ENCODE data around the gene SEC62.

SEC62 gene

DNA sequence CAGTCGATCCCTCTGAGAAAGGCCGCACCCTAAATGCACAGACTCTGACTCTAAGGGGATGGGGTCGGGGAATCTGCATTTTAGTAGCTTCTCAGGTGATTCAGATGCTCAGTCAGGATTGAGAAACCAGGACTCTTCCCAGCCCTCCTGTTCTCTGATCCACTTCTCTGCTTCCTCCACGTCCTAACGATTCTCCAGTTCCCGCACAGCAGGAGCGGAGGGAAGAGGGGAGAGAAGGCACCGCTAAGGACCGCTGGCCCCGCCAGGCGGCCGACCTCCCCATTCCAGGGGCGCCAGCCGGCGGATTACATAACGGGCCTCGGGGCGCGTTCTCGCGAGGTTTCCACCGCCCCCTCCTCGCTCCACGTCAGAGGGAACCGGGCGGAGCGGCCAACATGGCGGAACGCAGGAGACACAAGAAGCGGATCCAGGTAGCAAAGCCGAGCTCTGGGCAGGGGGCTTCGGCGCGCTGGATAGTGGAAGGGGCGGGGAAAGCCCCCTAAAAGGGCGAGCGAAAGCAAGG is at the start of gene SEC62:
Gene SEC62 (plus strand): TSS at position 380 of the 523 bp plus-strand sequence. CDS start 16 bp downstream, at position 396.
- DNase-seq (ENCODE audit: low read depth in 1 of 2, low spot score in 1 of 2), result peak; percentile 90 to 97

- DNase-seq (ENCODE audit: low read depth in 1 of 2, low spot score in 1 of 2), result no peak
Measured at GRCh38 chr3:169923189-169923588, 43.4 kb upstream of the SEC62 start.

DNA sequence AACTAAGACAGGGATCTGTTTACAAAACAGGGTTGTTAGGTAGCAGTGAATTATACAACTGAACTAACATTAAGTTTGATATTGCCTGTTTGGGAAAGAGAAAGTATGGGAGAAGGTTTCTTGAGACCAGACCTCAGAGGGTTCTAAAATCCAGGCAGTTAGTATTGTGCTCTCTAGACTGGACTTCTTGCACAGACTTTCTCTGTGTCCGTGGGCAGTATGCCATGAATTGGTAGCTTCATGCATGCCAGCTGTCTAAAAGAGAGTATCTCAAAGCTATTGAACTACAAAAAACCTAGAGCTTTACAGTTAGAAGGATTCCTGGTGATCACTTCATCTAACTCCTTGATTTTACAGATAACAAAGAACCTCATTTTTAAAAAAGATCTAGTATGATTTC is 42.8 kb upstream of the SEC62 start:
- DNase-seq (ENCODE audit: low read depth in 1 of 2, low spot score in 1 of 2), result no peak

DNA sequence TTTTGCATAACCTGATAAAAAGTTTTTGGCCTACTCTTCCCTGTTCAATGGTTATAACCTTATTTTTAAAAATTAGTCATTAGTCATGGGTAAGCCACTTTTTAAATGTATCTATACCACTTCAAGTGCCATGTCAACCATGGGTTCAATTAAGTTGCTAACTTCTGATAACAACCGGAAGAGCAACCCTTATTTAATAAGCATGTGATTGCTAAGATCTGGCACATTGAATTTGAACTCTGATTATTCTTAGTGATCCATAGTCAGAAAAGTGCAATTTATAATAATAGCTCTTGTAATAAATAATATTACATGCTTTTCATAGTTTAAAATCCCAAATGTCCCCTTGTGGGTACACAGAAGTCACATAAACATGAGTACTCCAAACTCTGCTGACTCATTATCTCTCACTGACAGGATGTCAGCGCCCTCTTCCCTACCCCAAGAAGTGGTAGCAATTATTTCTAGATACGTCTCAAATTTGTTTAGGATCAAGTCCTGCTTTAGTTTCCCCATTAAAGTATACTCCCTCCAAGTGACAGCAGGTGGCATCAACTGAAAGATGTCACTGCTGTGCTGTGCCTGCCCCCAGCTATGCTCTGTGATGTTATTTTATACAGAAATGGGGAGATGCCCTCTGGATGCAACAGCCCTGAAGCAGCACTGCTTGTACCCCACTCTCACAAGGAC is 36.6 kb upstream of the SEC62 start:
- DNase-seq (ENCODE audit: low read depth in 1 of 2, low spot score in 1 of 2), result no peak

DNA sequence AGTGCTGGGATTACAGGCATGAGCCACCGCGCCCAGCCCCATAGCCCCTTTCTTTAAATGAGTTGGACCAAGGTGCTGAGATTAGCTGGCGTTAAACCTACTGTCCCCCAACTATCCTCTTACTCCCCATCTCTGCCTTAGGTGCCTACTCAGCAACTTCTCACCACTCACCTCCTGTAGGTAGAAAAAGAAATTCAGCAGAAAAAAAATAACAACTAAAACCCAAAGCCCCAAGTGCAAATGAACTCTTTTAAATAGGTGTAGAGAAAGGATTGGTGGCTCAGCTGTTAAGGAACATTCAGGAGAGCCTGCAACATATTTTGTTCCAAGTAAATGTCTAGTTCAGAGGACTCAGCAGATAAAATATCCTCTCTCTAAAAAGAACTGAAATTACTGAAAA is 35.8 kb upstream of the SEC62 start:
- DNase-seq (ENCODE audit: low read depth in 1 of 2, low spot score in 1 of 2), result no peak

DNA sequence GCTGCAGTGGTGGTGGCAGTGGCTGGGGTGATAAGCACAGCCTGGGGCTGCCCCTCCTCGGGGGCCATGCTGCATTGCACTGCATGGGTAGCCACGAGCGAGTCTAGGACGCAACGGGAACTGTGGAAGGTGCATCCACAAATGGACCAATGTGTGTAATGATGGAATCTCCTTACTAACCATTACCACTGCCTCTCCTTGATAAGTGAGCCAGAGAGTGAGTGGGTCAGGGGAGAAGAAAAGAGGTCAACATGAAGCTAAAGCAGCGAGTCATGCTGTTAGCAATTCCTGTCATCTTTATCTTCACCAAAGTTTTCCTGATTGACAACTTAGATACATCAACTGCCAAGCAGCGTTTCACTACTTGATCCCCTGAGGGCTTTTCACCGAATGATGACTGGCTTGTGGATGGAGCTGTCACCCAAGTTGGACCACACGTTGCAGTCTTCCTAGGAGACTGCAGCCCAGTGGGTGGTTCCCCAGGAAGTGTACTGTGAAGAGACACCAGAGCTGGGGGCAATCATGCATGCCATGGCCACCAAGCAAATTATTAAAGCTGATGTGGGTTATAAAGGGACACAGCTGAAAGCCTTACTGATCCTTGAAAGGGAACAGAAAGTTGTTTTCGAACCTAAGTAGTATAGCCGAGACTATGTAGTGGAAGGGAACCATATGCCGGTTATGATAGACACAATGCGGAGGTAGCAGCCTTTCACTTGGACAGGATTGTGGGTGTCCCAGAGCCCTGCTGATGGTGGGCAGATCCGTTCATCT is 34.7 kb upstream of the SEC62 start:
- DNase-seq (ENCODE audit: low read depth in 1 of 2, low spot score in 1 of 2), result no peak

GRCh38 chr3:169939320-169939719 is 27.3 kb upstream of the SEC62 start:
- DNase-seq (ENCODE audit: low read depth in 1 of 2, low spot score in 1 of 2), result no peak

DNA sequence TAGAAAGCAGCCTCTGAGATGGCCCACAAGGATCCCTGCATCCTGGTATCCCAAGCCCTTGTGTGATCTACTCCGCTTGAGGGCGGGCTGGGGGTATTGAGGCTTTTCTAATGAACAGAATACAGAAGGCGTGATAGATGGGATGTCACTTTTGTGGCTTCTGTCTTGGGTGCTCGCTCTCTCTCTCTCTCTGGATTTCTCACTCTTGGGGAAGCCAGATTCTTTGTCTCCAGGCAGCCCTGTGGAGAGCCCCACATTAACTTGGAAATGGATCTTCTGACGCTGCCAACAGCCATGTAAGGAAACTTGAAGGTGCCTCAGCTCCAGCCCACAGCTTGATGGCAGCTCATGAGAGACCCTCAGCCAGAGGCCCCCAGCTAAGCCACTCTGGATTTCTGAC is 26.9 kb upstream of the SEC62 start:
- no peak for DNase-seq (ENCODE audit: low read depth in 1 of 2, low spot score in 1 of 2)

DNA sequence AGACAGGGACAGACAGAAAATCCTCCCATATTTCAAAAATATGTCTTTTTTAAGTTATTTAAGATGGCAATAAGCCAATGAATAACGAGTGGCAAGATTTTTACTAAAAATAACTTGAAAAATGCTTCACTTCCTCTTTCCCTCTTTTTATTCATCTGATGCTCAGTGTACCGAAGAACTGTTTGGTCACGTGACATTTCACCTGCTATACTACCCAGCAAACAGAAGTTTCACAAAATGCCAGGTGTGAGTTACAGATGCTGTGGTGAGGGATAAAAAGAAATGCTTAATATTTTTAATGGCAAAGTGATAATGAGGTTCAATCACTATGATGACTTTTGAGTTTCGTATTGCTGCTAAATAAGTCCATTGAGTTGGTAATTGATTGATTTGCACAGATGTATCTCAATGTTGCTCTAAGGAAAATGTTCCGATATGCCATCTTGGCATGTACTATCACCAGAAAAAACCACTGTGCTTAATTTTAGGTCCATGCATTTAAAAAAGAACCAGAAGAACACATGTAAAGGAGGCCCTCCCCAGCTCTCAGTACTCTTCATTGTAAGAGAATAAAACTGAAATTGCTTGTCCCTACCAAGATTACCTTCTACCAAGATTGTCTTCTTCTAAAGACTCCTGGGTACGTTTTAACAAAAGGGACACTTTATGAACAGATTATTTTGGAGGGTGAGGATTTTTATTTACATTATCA is 26.0 kb upstream of the SEC62 start:
- DNase-seq (ENCODE audit: low read depth in 1 of 2, low spot score in 1 of 2), result no peak

- DNase-seq (ENCODE audit: low read depth in 1 of 2, low spot score in 1 of 2), result peak in 1 of 2 donors; percentile 32
Measured at GRCh38 chr3:169945313-169945712, 21.3 kb upstream of the SEC62 start.

GRCh38 chr3:169946336-169946735 is 20.3 kb upstream of the SEC62 start:
- DNase-seq (ENCODE audit: low read depth in 1 of 2, low spot score in 1 of 2), result no peak

DNA sequence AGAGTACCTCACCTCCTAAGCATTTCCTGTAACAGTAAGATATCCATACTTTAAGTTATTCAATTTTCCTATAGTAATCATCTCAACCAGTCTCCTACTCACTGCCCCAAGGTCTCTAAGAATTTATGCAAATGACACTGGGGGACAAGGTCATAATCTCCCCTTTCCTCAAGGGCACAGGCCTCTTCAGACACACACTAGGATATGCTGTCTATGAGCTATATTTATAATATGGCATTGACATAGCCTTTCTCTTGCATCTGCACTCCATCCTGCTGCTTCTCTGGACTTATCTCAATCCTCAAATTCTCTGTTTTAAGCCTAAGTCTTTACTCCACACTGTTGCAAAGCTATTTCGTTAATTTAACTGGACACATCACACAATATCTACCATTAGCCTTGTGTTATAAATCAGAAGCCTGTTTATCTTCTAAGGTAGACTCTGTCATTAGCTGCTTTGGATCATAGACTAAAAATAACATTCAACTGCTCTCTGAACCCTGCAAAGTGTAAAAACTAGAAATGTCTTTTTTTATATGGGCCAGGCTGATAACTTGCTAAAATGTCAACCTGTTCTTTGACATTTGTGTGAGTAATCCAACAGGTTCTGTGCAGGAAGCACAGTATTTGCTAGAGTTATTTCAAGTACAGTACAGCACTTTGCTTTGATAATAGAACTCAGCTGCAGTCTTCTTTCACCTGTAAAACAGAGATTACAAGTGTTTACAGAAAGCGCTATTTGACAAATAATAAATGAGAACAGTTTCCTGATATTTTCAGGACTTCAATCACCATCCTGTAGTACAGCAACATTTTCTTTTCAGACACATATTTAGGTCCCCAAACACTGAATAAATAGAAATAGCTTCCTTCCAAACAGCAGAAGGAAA is 17.8 kb upstream of the SEC62 start:
- no peak for DNase-seq (ENCODE audit: low read depth in 1 of 2, low spot score in 1 of 2)

- no peak for DNase-seq (ENCODE audit: low read depth in 1 of 2, low spot score in 1 of 2)
Measured at GRCh38 chr3:169952045-169952444, 14.6 kb upstream of the SEC62 start.

DNA sequence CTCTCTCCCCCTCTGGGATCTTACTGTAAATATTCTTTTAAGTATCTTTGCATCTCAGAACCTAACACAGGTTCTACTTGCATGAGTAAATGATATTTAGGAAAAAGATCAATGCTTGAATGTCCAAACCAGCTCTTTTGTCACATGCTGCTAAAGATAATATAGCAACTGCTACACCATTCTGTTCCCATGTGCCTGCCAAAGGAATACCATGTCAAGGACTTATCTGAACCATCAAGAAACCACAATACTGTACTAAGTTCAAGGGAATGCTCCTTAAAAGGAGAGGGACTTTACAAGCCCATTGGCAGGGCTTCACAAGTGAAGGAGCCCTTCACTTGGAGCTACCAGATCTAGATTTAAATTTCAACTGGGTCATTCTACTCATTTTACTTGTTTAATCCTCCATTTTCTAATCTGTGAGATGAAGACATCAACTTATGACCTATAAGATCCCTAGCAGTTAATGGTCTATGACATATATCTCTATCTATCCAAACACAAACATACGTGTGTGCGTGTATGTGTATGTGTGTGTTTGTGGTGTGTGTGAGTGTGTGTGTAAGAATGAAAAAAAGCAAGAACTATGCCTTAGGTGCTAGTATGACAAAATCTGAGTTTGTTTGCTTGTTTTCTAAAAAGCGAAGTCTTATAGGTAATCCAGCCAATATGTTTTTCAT is 13.0 kb upstream of the SEC62 start:
- no peak for DNase-seq (ENCODE audit: low read depth in 1 of 2, low spot score in 1 of 2)

DNA sequence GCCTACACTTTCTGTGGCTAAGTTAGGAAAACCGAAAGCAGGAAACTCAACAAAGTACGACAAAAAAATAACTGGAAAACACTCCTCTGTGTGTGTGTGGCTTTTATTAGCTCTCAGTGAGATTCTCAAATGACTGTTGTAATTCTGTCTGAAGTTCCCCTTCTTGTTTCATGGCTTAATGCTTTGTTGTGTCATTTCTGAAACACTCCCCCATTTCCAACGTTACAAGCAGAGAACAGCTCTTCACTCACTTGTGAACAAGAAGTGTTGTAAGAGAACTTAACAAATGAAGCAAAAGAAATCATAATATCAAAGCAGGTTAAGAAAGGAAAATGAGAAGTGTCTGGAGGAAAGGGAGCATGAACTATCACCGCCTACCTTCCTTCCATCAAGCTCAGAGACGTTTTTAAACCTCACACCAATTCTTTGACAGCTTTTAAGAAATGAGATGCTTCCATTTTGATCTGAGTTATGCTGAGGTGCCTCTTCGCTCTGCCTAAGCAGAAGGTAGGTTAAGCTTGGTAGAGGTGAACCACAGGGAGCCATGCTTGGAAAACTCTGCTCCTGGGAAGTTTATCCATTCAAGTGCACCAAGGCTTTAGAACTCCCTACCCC is 12.4 kb upstream of the SEC62 start:
- DNase-seq (ENCODE audit: low read depth in 1 of 2, low spot score in 1 of 2), result no peak

GRCh38 chr3:169955406-169955805 is 11.2 kb upstream of the SEC62 start:
- no peak for DNase-seq (ENCODE audit: low read depth in 1 of 2, low spot score in 1 of 2)

DNA sequence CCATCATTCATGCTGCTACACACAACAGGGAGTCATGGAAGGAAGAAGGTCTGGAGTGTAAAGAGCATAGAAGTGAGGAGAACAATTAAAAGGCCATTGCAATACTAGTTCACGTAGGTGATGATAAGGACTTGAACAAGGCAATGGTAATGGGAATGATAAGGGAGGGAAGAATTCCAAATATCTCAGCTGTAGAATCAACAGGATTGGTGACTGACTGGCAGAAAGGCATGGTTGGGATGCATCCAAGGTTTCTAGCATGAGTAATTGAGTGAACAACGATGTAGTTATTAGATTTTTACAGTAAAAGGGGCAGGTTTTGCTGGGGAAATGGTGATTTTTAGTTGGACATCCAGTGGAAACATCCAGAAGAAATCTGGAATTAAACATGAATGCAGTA is 2.4 kb upstream of the SEC62 start:
- no peak for DNase-seq (ENCODE audit: low read depth in 1 of 2, low spot score in 1 of 2)

DNA sequence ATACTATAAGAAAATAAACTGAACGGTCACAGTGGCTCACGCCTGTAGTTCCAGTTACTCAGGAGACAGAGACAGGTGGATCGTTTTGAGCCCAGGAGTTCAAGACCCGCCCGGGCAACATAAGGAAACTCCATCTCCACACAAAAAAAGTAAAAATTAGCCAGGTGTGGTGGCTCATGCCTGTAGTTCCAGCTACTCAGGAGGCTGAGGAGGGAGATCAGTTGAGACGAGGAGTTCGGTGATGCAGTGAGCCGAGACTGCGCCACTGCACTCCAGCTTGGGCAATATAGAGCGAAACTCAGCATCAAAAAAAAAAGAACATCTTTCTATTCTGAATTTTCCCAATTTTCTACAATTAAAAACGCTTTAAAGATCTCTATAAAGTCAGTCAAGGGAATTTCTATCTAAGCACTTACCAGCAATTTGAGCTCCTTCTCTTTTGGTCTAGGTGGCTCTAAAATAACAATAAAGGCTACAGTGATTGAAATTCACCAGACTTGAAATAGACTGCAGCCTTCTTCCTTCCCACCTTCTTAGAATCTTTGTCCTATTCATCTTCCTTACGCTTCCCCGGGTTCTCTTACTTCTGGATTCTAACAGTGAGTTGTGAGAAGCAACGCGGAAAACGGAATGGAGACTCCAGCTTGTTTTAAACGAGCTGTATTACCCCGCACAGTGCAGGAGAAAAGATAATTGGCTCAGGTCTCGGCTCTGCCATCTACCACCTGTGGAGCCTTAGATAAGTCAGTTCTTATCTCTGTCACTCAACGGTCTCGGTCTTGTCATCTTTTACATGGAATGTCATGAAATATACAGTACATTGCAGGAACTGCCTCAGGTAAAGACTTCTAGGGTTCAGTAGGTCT is 812 bp upstream of the SEC62 start:
- no peak for DNase-seq (ENCODE audit: low read depth in 1 of 2, low spot score in 1 of 2)

Measured in activated CD4-positive, alpha-beta T cell treated with anti-CD3 and anti-CD28 coated beads, Interleukin-2, amount 50 U/mL, for 24 hours (primary cell).